ENCODE data around the gene MOGAT3. TPM values are rescaled to one million over a fixed set of nuclear protein-coding genes. Genes with fewer than 3 reads are reported as not detected.

MOGAT3 gene
- total RNA-seq, 6 donors from 2014 or later = not detected

GRCh38 chr7:101154693-101155102 is 46.1 kb downstream of the MOGAT3 start:
- DNase-seq = no peak
- TF ChIP-seq POLR2AphosphoS5 (IDR thresholded peaks at IDR 0.05) = no peak
- TF ChIP-seq, protein P1, sequence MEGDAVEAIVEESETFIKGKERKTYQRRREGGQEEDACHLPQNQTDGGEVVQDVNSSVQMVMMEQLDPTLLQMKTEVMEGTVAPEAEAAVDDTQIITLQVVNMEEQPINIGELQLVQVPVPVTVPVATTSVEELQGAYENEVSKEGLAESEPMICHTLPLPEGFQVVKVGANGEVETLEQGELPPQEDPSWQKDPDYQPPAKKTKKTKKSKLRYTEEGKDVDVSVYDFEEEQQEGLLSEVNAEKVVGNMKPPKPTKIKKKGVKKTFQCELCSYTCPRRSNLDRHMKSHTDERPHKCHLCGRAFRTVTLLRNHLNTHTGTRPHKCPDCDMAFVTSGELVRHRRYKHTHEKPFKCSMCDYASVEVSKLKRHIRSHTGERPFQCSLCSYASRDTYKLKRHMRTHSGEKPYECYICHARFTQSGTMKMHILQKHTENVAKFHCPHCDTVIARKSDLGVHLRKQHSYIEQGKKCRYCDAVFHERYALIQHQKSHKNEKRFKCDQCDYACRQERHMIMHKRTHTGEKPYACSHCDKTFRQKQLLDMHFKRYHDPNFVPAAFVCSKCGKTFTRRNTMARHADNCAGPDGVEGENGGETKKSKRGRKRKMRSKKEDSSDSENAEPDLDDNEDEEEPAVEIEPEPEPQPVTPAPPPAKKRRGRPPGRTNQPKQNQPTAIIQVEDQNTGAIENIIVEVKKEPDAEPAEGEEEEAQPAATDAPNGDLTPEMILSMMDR (IDR thresholded peaks at IDR 0.05) = no peak
- TF ChIP-seq EP300 (IDR thresholded peaks at IDR 0.05) = no peak
- no peak for TF ChIP-seq POLR2A (IDR thresholded peaks at IDR 0.05)
- peak overlapping the region; percentile 78 to 98 (median 90) for H3K4me3 ChIP-seq
- peak; percentile 36 to 50 for ATAC-seq (ENCODE audit: low FRiP score in 2 of 2)
- H3K27ac ChIP-seq = peak overlapping the region in 3 of 4 donors; percentile 18 to 79 (median 65)
- no peaks in the 10 kb centered on the region for H3K9me3 ChIP-seq
- WGBS, 2 donors = 0 to 2% methylated on average over 6 to 17 of the region's 34 CpGs
- peaks cover 0 to 30% (median 13%) of the 10 kb centered on the region in 4 donors for H3K36me3 ChIP-seq
- H3K27me3 ChIP-seq = no peaks in the 10 kb centered on the region
- peaks cover 7 to 21% (median 10%) of the 10 kb centered on the region in 4 donors for H3K4me1 ChIP-seq

DNA sequence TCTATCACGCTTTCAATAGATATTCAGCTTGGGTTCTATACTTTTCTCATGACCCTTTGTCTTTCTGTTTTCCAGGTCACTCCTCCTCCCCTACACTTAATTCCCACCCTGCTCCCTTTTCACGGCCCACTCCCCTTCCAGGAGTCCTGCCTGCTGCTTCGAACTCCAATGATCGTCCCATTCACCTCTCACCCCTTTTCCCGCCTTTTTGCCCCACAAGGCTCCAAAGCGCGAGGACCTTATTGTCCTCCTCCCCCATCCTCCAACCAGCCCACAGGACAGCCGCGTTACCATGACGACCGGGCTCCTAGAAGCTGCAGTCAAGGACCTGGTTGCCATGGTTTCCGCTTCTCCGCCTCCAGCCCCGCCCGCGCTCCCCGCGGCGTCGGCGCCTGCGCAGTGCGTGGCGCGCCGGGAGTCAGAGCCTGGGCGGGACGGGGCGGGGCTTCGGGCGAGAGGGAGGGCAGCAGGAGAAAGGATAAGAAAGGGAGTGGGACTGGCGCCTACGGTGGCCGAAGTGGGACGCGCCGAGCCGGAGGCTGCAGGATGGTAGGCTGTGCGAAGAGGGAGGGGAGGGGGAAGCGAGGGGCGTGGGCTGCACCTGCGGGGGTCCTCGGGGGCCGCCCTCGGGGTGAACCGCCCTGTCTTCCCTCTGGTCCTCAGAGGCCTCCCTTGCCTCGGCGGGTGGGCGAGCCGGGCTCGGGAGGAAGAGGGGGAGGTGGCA is 46.7 kb downstream of the MOGAT3 start, which contains the start of gene AP1S1:
Gene AP1S1, plus strand, starts transcription at position 508 of the 724 bp plus-strand sequence. Its CDS starts 39 bp downstream, at position 547.
- Histone ChIP-seq H3K27ac (peak within 1 kb of the TSS in 3 of 4 donors; percentile 18 to 79 (median 65)), H3K27me3 (no peaks in the 10 kb centered on the region), H3K36me3 (peaks cover 0 to 25% (median 8%) of the 10 kb centered on the region in 4 donors), H3K4me1 (peaks cover 7 to 21% (median 10%) of the 10 kb centered on the region in 4 donors), H3K4me3 (peak within 1 kb of the TSS; percentile 78 to 98 (median 90)), H3K9me3 (no peaks in the 10 kb centered on the region)
- peak; percentile 95 to 97 for ATAC-seq (ENCODE audit: low FRiP score in 2 of 2)
- 5 to 14% methylated on average over 13 to 44 of the region's 51 CpGs for WGBS, 2 donors
- TF ChIP-seq POLR2AphosphoS5 (IDR thresholded peaks at IDR 0.05) = peak; percentile 55 to 85
- TF ChIP-seq EP300 (IDR thresholded peaks at IDR 0.05) = no peak
- peak in 1 of 4 donors; percentile 36 for TF ChIP-seq POLR2A (IDR thresholded peaks at IDR 0.05)
- DNase-seq = peak; percentile 92 to 99

DNA sequence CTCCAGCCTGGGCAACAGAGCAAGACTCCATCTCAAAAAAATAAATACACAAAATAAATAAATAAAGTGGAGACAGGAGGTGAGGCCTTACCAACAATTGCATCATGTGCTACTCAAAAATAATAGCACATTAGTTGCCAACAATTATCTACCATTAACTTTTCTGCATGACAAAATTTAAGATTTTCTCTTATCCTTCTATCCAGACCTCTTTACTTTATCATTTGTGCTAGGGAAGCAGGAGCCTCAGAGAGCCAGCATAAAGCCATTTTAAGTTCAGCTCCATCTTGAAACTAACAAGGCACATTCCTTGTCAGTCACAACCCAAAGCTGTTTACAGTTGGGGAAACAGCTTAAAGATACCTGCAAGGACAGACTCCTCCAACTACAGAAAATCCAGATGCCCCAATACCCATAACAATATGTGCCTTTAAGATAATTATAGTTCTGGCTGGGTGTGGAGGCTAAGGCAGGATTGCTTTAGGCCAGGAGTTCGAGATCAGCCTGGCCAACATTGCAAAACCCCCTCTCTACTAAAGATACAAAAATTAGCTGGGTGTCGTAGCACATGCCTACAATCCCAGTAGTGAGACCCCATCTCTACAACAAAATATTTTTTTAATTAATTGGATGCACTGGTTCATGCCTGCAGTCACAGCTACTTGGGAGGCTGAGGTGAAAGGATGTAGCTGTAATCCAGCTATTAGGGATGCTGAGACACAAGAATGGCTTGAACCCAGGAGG is 48.8 kb downstream of the MOGAT3 start:
- ATAC-seq (ENCODE audit: low FRiP score in 2 of 2) = no peak
- no peaks in the 10 kb centered on the region for H3K27me3 ChIP-seq
- DNase-seq = no peak
- H3K27ac ChIP-seq = no peak overlapping the region
- WGBS, 2 donors = 67 to 82% methylated on average over 2 of the region's 2 CpGs
- H3K36me3 ChIP-seq = peaks cover 0 to 4% (median 1%) of the 10 kb centered on the region in 4 donors
- TF ChIP-seq, protein P1 (IDR thresholded peaks at IDR 0.05) = no peak
- no peak for TF ChIP-seq EP300 (IDR thresholded peaks at IDR 0.05)
- no peak for TF ChIP-seq POLR2A (IDR thresholded peaks at IDR 0.05)
- no peak for TF ChIP-seq POLR2AphosphoS5 (IDR thresholded peaks at IDR 0.05)
- peaks cover 7 to 21% (median 10%) of the 10 kb centered on the region in 4 donors for H3K4me1 ChIP-seq
- H3K9me3 ChIP-seq = no peaks in the 10 kb centered on the region
- H3K4me3 ChIP-seq = no peak overlapping the region

Small RNA genes lying within 50 kb of the gene (small RNA-seq; reads per million reads assigned to genes)
- 0 reads per million in 4 donors for gene MIR4653

Other genes starting within 250 kb of the MOGAT3 start
- 1 to 10 TPM in 2 of 6 donors, under 1 TPM in 1, not detected in 3; 0.69 to 2.1 (median 1.8) TPM for gene MUC12, start 231.5 kb downstream of the MOGAT3 start, total RNA-seq
- gene MUC17, start 181.0 kb downstream of the MOGAT3 start, total RNA-seq = not detected
- 10 to 100 TPM; 25.4 to 66.1 (median 51.3) TPM for gene TRIM56, start 115.6 kb downstream of the MOGAT3 start, total RNA-seq
- gene SERPINE1, start 73.9 kb downstream of the MOGAT3 start, total RNA-seq = 100 to 1,000 TPM in 1 of 6 donors, 10 to 100 TPM in 4, 1 to 10 TPM in 1; 8.4 to 125 (median 24.0) TPM
- gene AP1S1, start 46.6 kb downstream of the MOGAT3 start, total RNA-seq = 10 to 100 TPM; 17.1 to 41.9 (median 33.8) TPM
- gene VGF, start 35.5 kb downstream of the MOGAT3 start, total RNA-seq = under 1 TPM in 2 of 6 donors, not detected in 4; 0.24 to 0.33 TPM
- gene NAT16, start 20.7 kb downstream of the MOGAT3 start, total RNA-seq = not detected
- 100 to 1,000 TPM in 1 of 6 donors, 10 to 100 TPM in 5; 38.2 to 104 (median 66.2) TPM for gene PLOD3, start 16.5 kb upstream of the MOGAT3 start, total RNA-seq
- 10 to 100 TPM; 46.1 to 74.3 (median 68.5) TPM for gene ZNHIT1, start 17.1 kb upstream of the MOGAT3 start, total RNA-seq
- gene CLDN15, start 36.8 kb upstream of the MOGAT3 start, total RNA-seq = 10 to 100 TPM in 3 of 6 donors, 1 to 10 TPM in 3; 6.0 to 31.4 (median 8.8) TPM
- gene FIS1, start 44.0 kb upstream of the MOGAT3 start, total RNA-seq = 100 to 1,000 TPM; 167 to 276 (median 221) TPM
- gene IFT22, start 120.8 kb upstream of the MOGAT3 start, total RNA-seq = 10 to 100 TPM in 4 of 6 donors, 1 to 10 TPM in 2; 7.3 to 30.5 (median 17.3) TPM
- gene COL26A1, start 161.8 kb upstream of the MOGAT3 start, total RNA-seq = 1 to 10 TPM in 1 of 6 donors, under 1 TPM in 3, not detected in 2; 0.20 to 1.0 (median 0.30) TPM